GM06990 (cell line): Measurements from ENCODE around the gene BANP.
A peak's percentile ranks its signal among the peaks of the same experiment; 100 is the strongest.

ENCODE experiments used
- DNase-seq: peaks from one replicate; pipeline ENCODE4 v3.0.0-alpha.2; 2011; ENCODE audit not compliant: insufficient read length; ENCODE audit errors: extremely low read depth
- H3K27me3 ChIP-seq: replicated peaks from 2 replicates; pipeline ENCODE4 v1.6.0; 2011; ENCODE audit warnings: low read length; ENCODE audit not compliant: control insufficient read depth, insufficient read depth
- H3K36me3 ChIP-seq: 2 replicates; pipeline ENCODE4 v1.5.1; 2011; ENCODE audit warnings: low read length; ENCODE audit not compliant: control insufficient read depth, insufficient read depth
- H3K4me3 ChIP-seq: replicated peaks from 2 replicates; pipeline ENCODE4 v1.5.1; 2011; ENCODE audit warnings: low read depth, mild to moderate bottlenecking, control low read depth, low read length
- CTCF ChIP-seq: IDR thresholded peaks from 2 replicates; pipeline ENCODE4 v1.5.1; 2011; ENCODE audit warnings: low read length, control low read depth, mild to moderate bottlenecking, inconsistent platforms; ENCODE audit not compliant: insufficient read depth, poor library complexity, severe bottlenecking

BANP gene

GRCh38 chr16:87951552-87952538 lies 611 bp downstream of the BANP start:
- DNase-seq = peak; percentile 51
- Histone ChIP-seq H3K27me3 (no peaks in the 10 kb centered on the region), H3K4me3 (peak overlapping the region; percentile 96), H3K36me3 (peaks cover 2% of the 10 kb centered on the region)
- peak; percentile 19 for TF ChIP-seq CTCF

- no peak for TF ChIP-seq CTCF
- Histone ChIP-seq H3K27me3 (no peaks in the 10 kb centered on the region), H3K36me3 (peaks cover 2% of the 10 kb centered on the region), H3K4me3 (peak overlapping the region; percentile 96)
- DNase-seq = no peak
Measured at GRCh38 chr16:87952751-87953150, 1.5 kb downstream of the BANP start.

GRCh38 chr16:87953308-87954215 lies 2.3 kb downstream of the BANP start:
- no peak for DNase-seq
- TF ChIP-seq CTCF = no peak
- Histone ChIP-seq H3K27me3 (no peaks in the 10 kb centered on the region), H3K4me3 (no peak overlapping the region; the same call in 1 of the 2 replicates), H3K36me3 (peaks cover 2% of the 10 kb centered on the region)

GRCh38 chr16:87954361-87954760 lies 3.1 kb downstream of the BANP start:
- no peaks in the 10 kb centered on the region for H3K27me3 ChIP-seq
- no peak for TF ChIP-seq CTCF
- H3K36me3 ChIP-seq = peaks cover 2% of the 10 kb centered on the region
- H3K4me3 ChIP-seq = no peak overlapping the region
- DNase-seq = no peak

GRCh38 chr16:87954826-87955225 lies 3.6 kb downstream of the BANP start:
- H3K36me3 ChIP-seq = peaks cover 2% of the 10 kb centered on the region
- H3K4me3 ChIP-seq = no peak overlapping the region
- TF ChIP-seq CTCF = no peak
- DNase-seq = no peak
- no peaks in the 10 kb centered on the region for H3K27me3 ChIP-seq
